ENCODE data around the gene VEPH1. TPM values are rescaled to one million over a fixed set of nuclear protein-coding genes. Genes with fewer than 3 reads are reported as not detected.

Gene VEPH1
- total RNA-seq, 1 experiment from 2014 or later: 7.7 TPM

GRCh38 chr3:157429708-157430107 lies 73.5 kb downstream of the VEPH1 start:
- peaks cover 9 to 11% of the 10 kb centered on the region in 2 experiments for H3K9me3 Mint-ChIP-seq
- H4K8ac ChIP-seq (replicated peaks; ENCODE audit: insufficient read length, low read depth, low read length): no peak overlapping the region

More at GRCh38 chr3:157429708-157430107, 73.5 kb downstream of the VEPH1 start:
- no peak overlapping the region for H4K91ac ChIP-seq (ENCODE audit: insufficient read length, low read depth, low read length)
- H3K27ac ChIP-seq (ENCODE audit: insufficient read length, low read depth, low read length): no peak overlapping the region
- no peaks in the 10 kb centered on the region for H3K9me3 ChIP-seq (ENCODE audit: control insufficient read depth, low read depth, low read length)
- H2BK20ac ChIP-seq (ENCODE audit: low read depth, low read length, poor library complexity, severe bottlenecking): no peak overlapping the region
- no peaks in the 10 kb centered on the region for H3K27me3 ChIP-seq (ENCODE audit: insufficient read depth, low read length)
- peaks cover 4 to 5% of the 10 kb centered on the region in 2 experiments; a peak in 2 of 4 replicates for H3K4me1 Mint-ChIP-seq
- H2BK120ac ChIP-seq (ENCODE audit: low read depth, low read length, poor library complexity, severe bottlenecking): no peak overlapping the region
- no peak overlapping the region for H4K5ac ChIP-seq (ENCODE audit: insufficient read length, low read depth, low read length)
- H3K18ac ChIP-seq (ENCODE audit: insufficient read length, low read depth, low read length): no peak overlapping the region
- H3K4me3 Mint-ChIP-seq: no peak overlapping the region
- H3K4ac ChIP-seq (ENCODE audit: low read depth, low read length): no peak overlapping the region
- H3K23ac ChIP-seq (ENCODE audit: insufficient read length, low read depth, low read length): no peak overlapping the region
- H4K20me1 ChIP-seq (ENCODE audit: control insufficient read depth, insufficient read depth, insufficient read length): no peaks in the 10 kb centered on the region
- H3K23me2 ChIP-seq (ENCODE audit: insufficient read length, low read depth, low read length, poor library complexity, severe bottlenecking): no peaks in the 10 kb centered on the region
- TF ChIP-seq CTCF (conservative IDR thresholded peaks at IDR 0.05): no peak
- no peak overlapping the region for H2AFZ ChIP-seq (ENCODE audit: low read length)
- H2BK12ac ChIP-seq (ENCODE audit: insufficient read length, low read depth, low read length): no peak overlapping the region
- no CpG with 5 or more reads among the region's 2 CpGs for WGBS (ENCODE audit: extremely low coverage, insufficient read length, low lambda C conversion rate)
- no peaks in the 10 kb centered on the region for H3K4me1 ChIP-seq (ENCODE audit: insufficient read depth, low read length)
- H3K14ac ChIP-seq (ENCODE audit: insufficient read depth, low read length): no peak overlapping the region
- peaks cover 8 to 14% (median 10%) of the 10 kb centered on the region in 3 experiments; a peak in 6 of 7 replicates for H3K36me3 Mint-ChIP-seq (ENCODE audit: insufficient read depth in 1 of 3, low read depth in 3 of 3)
- no peaks in the 10 kb centered on the region for H3K27me3 Mint-ChIP-seq (ENCODE audit: low read depth)
- H3K79me1 ChIP-seq (ENCODE audit: insufficient read depth, low read depth, low read length, poor library complexity, severe bottlenecking): no peaks in the 10 kb centered on the region
- H3K79me2 ChIP-seq (ENCODE audit: insufficient read depth, low read length): no peaks in the 10 kb centered on the region
- no peak overlapping the region for H3K9ac ChIP-seq (ENCODE audit: extremely low read depth, insufficient read length, low read length)
- no peak overlapping the region for H3T11ph ChIP-seq (ENCODE audit: low read length)
- no peak overlapping the region for H3K56ac ChIP-seq (ENCODE audit: insufficient read length, low read depth, low read length)
- no peak overlapping the region for H2BK5ac ChIP-seq (ENCODE audit: insufficient read length, low read length)
- H2AK5ac ChIP-seq (ENCODE audit: insufficient read length, low read length): no peak overlapping the region
- H3K4me2 ChIP-seq (ENCODE audit: insufficient read depth, insufficient read length, low read length): no peak overlapping the region
- no peak overlapping the region for H2BK15ac ChIP-seq (ENCODE audit: low read depth, low read length)
- no peak for DNase-seq
- no peak overlapping the region for H3K27ac Mint-ChIP-seq
